Duodenal mucosa (tissue), 2 donors: Measurements from ENCODE around the gene CCR5AS.
"Not testable (repeated sequence)": the region's sequence is repeated elsewhere in the genome, so short reads cannot be mapped to it uniquely, and the experiment has no call there.

Source experiments
- H3K27ac ChIP-seq: one replicate; pipeline ENCODE4 v1.7.0; 2013; ENCODE audit warnings: low read depth, low read length
- H3K27me3 ChIP-seq, 2 donors: one replicate each; pipeline ENCODE4 v1.7.0; 2013; ENCODE audit warnings: low read length in 2 of 2, control low read depth in 1 of 2; ENCODE audit not compliant: insufficient read depth in 2 of 2, control insufficient read depth in 1 of 2
- H3K36me3 ChIP-seq, 2 donors: one replicate each; pipeline ENCODE4 v1.7.0; 2013; ENCODE audit warnings: low read length in 2 of 2, control low read depth in 1 of 2; ENCODE audit not compliant: insufficient read depth in 2 of 2, control insufficient read depth in 1 of 2
- H3K4me1 ChIP-seq, 2 donors: one replicate each; pipeline ENCODE4 v1.7.0; 2013; ENCODE audit warnings: low read length in 2 of 2, control low read depth in 1 of 2; ENCODE audit not compliant: insufficient read depth in 2 of 2, control insufficient read depth in 1 of 2
- H3K4me3 ChIP-seq, 2 donors: one replicate each; pipeline ENCODE4 v1.7.0; 2013; ENCODE audit warnings: low read length in 2 of 2, low read depth in 1 of 2
- H3K9ac ChIP-seq, 2 donors: one replicate each; pipeline ENCODE4 v1.7.0; 2013; ENCODE audit warnings: low read length in 2 of 2, low read depth in 1 of 2
- H3K9me3 ChIP-seq, 2 donors: one replicate each; pipeline ENCODE4 v1.7.0; 2013; ENCODE audit warnings: low read length in 2 of 2, control low read depth in 1 of 2; ENCODE audit not compliant: control insufficient read depth in 1 of 2

CCR5AS gene

GRCh38 chr3:46349484-46350261 lies 57.2 kb downstream of the CCR5AS start:
- Histone ChIP-seq H3K27ac (peak overlapping the region; percentile 27), H3K9ac (no peak overlapping the region), H3K27me3 (no peaks in the 10 kb centered on the region), H3K36me3 (no peaks in the 10 kb centered on the region), H3K9me3 (no peaks in the 10 kb centered on the region), H3K4me1 (peaks cover 11 to 17% of the 10 kb centered on the region in 2 donors), H3K4me3 (no peak overlapping the region)

GRCh38 chr3:46348823-46349482 lies 57.9 kb downstream of the CCR5AS start:
- peaks cover 11 to 17% of the 10 kb centered on the region in 2 donors for H3K4me1 ChIP-seq
- H3K27ac ChIP-seq = no peak overlapping the region
- no peaks in the 10 kb centered on the region for H3K9me3 ChIP-seq
- H3K4me3 ChIP-seq = no peak overlapping the region
- no peaks in the 10 kb centered on the region for H3K27me3 ChIP-seq
- no peak overlapping the region for H3K9ac ChIP-seq
- H3K36me3 ChIP-seq = no peaks in the 10 kb centered on the region

- H3K9ac ChIP-seq = no peak overlapping the region
- H3K36me3 ChIP-seq = no peaks in the 10 kb centered on the region
- H3K4me3 ChIP-seq = no peak overlapping the region
- no peak overlapping the region for H3K27ac ChIP-seq
- H3K27me3 ChIP-seq = no peaks in the 10 kb centered on the region
- H3K9me3 ChIP-seq = peaks cover 6% of the 10 kb centered on the region in 2 donors
- H3K4me1 ChIP-seq = peaks cover 6% of the 10 kb centered on the region in 2 donors
Measured at GRCh38 chr3:46344476-46344875, 62.4 kb downstream of the CCR5AS start.

- no peak overlapping the region for H3K9ac ChIP-seq
- peaks cover 0 to 3% of the 10 kb centered on the region in 2 donors for H3K4me1 ChIP-seq
- H3K36me3 ChIP-seq = no peaks in the 10 kb centered on the region
- H3K27me3 ChIP-seq = no peaks in the 10 kb centered on the region
- no peak overlapping the region for H3K4me3 ChIP-seq
- H3K27ac ChIP-seq = no peak overlapping the region
- H3K9me3 ChIP-seq = peaks cover 15 to 17% of the 10 kb centered on the region in 2 donors
Measured at GRCh38 chr3:46338840-46339239, 68.0 kb downstream of the CCR5AS start.

- H3K9ac ChIP-seq = no peak overlapping the region
- peaks cover 0 to 3% of the 10 kb centered on the region in 2 donors for H3K4me1 ChIP-seq
- no peak overlapping the region for H3K4me3 ChIP-seq
- H3K27ac ChIP-seq = no peak overlapping the region
- H3K36me3 ChIP-seq = no peaks in the 10 kb centered on the region
- H3K27me3 ChIP-seq = no peaks in the 10 kb centered on the region
- peaks cover 15 to 17% of the 10 kb centered on the region in 2 donors for H3K9me3 ChIP-seq
Measured at GRCh38 chr3:46337911-46338310, 69.0 kb downstream of the CCR5AS start.

GRCh38 chr3:46335541-46335940 lies 71.3 kb downstream of the CCR5AS start:
- Histone ChIP-seq H3K4me1 (peaks cover 0 to 3% of the 10 kb centered on the region in 2 donors), H3K36me3 (no peaks in the 10 kb centered on the region), H3K9ac (no peak overlapping the region), H3K4me3 (no peak overlapping the region), H3K27me3 (no peaks in the 10 kb centered on the region), H3K27ac (no peak overlapping the region), H3K9me3 (peaks cover 15 to 17% of the 10 kb centered on the region in 2 donors)

GRCh38 chr3:46334741-46335478 lies 72.0 kb downstream of the CCR5AS start:
- Histone ChIP-seq H3K9me3 (peaks cover 11 to 14% of the 10 kb centered on the region in 2 donors), H3K27ac (no peak overlapping the region)

GRCh38 chr3:46330676-46331075 lies 76.2 kb downstream of the CCR5AS start:
- H3K9ac ChIP-seq = not testable (repeated sequence)

More at GRCh38 chr3:46334741-46335478, 72.0 kb downstream of the CCR5AS start:
- Histone ChIP-seq H3K36me3 (no peaks in the 10 kb centered on the region), H3K4me1 (peaks cover 0 to 3% of the 10 kb centered on the region in 2 donors), H3K27me3 (no peaks in the 10 kb centered on the region), H3K4me3 (no peak overlapping the region), H3K9ac (no peak overlapping the region)

GRCh38 chr3:46325645-46326300 lies 81.1 kb downstream of the CCR5AS start:
- Histone ChIP-seq H3K4me1 (no peaks in the 10 kb centered on the region), H3K36me3 (no peaks in the 10 kb centered on the region), H3K27me3 (no peaks in the 10 kb centered on the region)

More at GRCh38 chr3:46330676-46331075, 76.2 kb downstream of the CCR5AS start:
- H3K4me3 ChIP-seq, H3K4me1 ChIP-seq, H3K27me3 ChIP-seq, H3K9me3 ChIP-seq, H3K27ac ChIP-seq, H3K36me3 ChIP-seq: not testable (repeated sequence)

More at GRCh38 chr3:46325645-46326300, 81.1 kb downstream of the CCR5AS start:
- peaks cover 0 to 2% of the 10 kb centered on the region in 2 donors for H3K9me3 ChIP-seq
- H3K4me3 ChIP-seq = no peak overlapping the region
- no peak overlapping the region for H3K27ac ChIP-seq
- H3K9ac ChIP-seq = no peak overlapping the region
